HG03460 (cell line): ENCODE measurements around the gene HSP90AA1.
A peak's percentile ranks its signal among the peaks of the same experiment; 100 is the strongest.
"Not testable (repeated sequence)": the region's sequence is repeated elsewhere in the genome, so short reads cannot be mapped to it uniquely, and the experiment has no call there.

Experiments
- ATAC-seq: cut with Tn5 transposase; IDR thresholded peaks from one replicate; pipeline ENCODE4 v1.9.1; 2021; ENCODE audit not compliant: unreplicated experiment

HSP90AA1 gene

GRCh38 chr14:102074415-102074964 is 12.4 kb downstream of the HSP90AA1 start:
- no peak for ATAC-seq

GRCh38 chr14:102071283-102071998 is 15.4 kb downstream of the HSP90AA1 start:
- no peak for ATAC-seq

GRCh38 chr14:102066041-102066451 is 20.8 kb downstream of the HSP90AA1 start:
- no peak for ATAC-seq

- not testable (repeated sequence) for ATAC-seq
Observed at GRCh38 chr14:102064590-102064989, 22.3 kb downstream of the HSP90AA1 start.

GRCh38 chr14:102063808-102064429 is 22.9 kb downstream of the HSP90AA1 start:
- no peak for ATAC-seq

GRCh38 chr14:102063109-102063807 is 23.6 kb downstream of the HSP90AA1 start:
- peak; percentile 61 for ATAC-seq

- no peak for ATAC-seq
Observed at GRCh38 chr14:102058961-102059360, 27.9 kb downstream of the HSP90AA1 start.

GRCh38 chr14:102058146-102058545 is 28.7 kb downstream of the HSP90AA1 start:
- no peak for ATAC-seq

- ATAC-seq = no peak
Observed at GRCh38 chr14:102057480-102058114, 29.2 kb downstream of the HSP90AA1 start.

GRCh38 chr14:102056694-102057442 is 30.0 kb downstream of the HSP90AA1 start:
- no peak for ATAC-seq

GRCh38 chr14:102055181-102055901 is 31.5 kb downstream of the HSP90AA1 start:
- no peak for ATAC-seq

GRCh38 chr14:102052522-102052921 is 34.3 kb downstream of the HSP90AA1 start:
- no peak for ATAC-seq

GRCh38 chr14:102050625-102051024 is 36.2 kb downstream of the HSP90AA1 start:
- no peak for ATAC-seq

GRCh38 chr14:102050026-102050405 is 36.8 kb downstream of the HSP90AA1 start:
- no peak for ATAC-seq

- no peak for ATAC-seq
Observed at GRCh38 chr14:102049258-102050025, 37.4 kb downstream of the HSP90AA1 start.

GRCh38 chr14:102047808-102048540 is 38.9 kb downstream of the HSP90AA1 start:
- ATAC-seq = no peak

GRCh38 chr14:102046337-102047278 is 40.2 kb downstream of the HSP90AA1 start:
- ATAC-seq = no peak
